Loucy (cell line): ENCODE results near the gene AQP1.

Experiments used
- H2AFZ ChIP-seq: fragments of 200-600 bp; sonication (generic); 2 replicates; pipeline ENCODE4 v1.6.0; 2016; ENCODE audit warnings: antibody characterized with exemption, mild to moderate bottlenecking, low read length, moderate library complexity
- H3F3A ChIP-seq: fragments of 200-600 bp; 2 replicates; pipeline ENCODE4 v1.6.0; 2016; ENCODE audit warnings: antibody characterized with exemption, low read depth, mild to moderate bottlenecking
- H3K27me3 ChIP-seq: fragments of 200-600 bp; sonication (generic); 2 replicates; pipeline ENCODE4 v1.6.1; 2014; ENCODE audit warnings: low read length, mild to moderate bottlenecking; ENCODE audit not compliant: insufficient read depth, poor library complexity, severe bottlenecking
- H3K36me3 ChIP-seq: fragments of 200-600 bp; sonication (generic); 2 replicates; pipeline ENCODE4 v1.6.1; 2016; ENCODE audit warnings: low read length; ENCODE audit not compliant: insufficient read depth
- H3K4me1 ChIP-seq: fragments of 200-600 bp; sonication (generic); 2 replicates; pipeline ENCODE4 v1.5.1; 2014; ENCODE audit warnings: low read length, mild to moderate bottlenecking; ENCODE audit not compliant: insufficient read depth, poor library complexity, severe bottlenecking
- H3K4me2 ChIP-seq: fragments of 200-600 bp; sonication (generic); 2 replicates; pipeline ENCODE4 v1.6.0; 2014; ENCODE audit warnings: antibody characterized with exemption, low read length, low read depth, mild to moderate bottlenecking; ENCODE audit not compliant: poor library complexity, severe bottlenecking
- H3K4me3 ChIP-seq: fragments of 200-600 bp; sonication (generic); 2 replicates; pipeline ENCODE4 v1.5.1; 2014; ENCODE audit warnings: low read length, mild to moderate bottlenecking, mixed read lengths; ENCODE audit not compliant: poor library complexity, severe bottlenecking
- H3K79me2 ChIP-seq: fragments of 200-600 bp; sonication (generic); 2 replicates; pipeline ENCODE4 v1.6.1; 2014; ENCODE audit warnings: low read length; ENCODE audit not compliant: insufficient read depth
- H3K9ac ChIP-seq: fragments of 200-600 bp; sonication (generic); 2 replicates; pipeline ENCODE4 v1.6.0; 2014; ENCODE audit warnings: mild to moderate bottlenecking, low read depth, low read length, moderate library complexity; ENCODE audit not compliant: poor library complexity, severe bottlenecking
- H3K9me2 ChIP-seq: fragments of 200-600 bp; sonication (generic); replicated peaks from 2 replicates; pipeline ENCODE4 v1.6.1; 2016; ENCODE audit warnings: low read depth, low read length, mixed read lengths
- H3K9me3 ChIP-seq: fragments of 200-600 bp; sonication (generic); 2 replicates; pipeline ENCODE4 v1.6.1; 2014; ENCODE audit warnings: mild to moderate bottlenecking, antibody characterized with exemption, low read length, low read depth; ENCODE audit not compliant: insufficient read depth
- H4K20me1 ChIP-seq: fragments of 200-600 bp; sonication (generic); 2 replicates; pipeline ENCODE4 v1.6.0; 2014; ENCODE audit warnings: antibody characterized with exemption, low read length, mild to moderate bottlenecking; ENCODE audit not compliant: insufficient read depth, poor library complexity, severe bottlenecking
- CTCF ChIP-seq: fragments of 200-600 bp; sonication (generic); conservative IDR thresholded peaks from 2 replicates; pipeline ENCODE4 v1.5.1; 2014; ENCODE audit warnings: mild to moderate bottlenecking, antibody characterized with exemption, low read length
- EZH2phosphoT487 ChIP-seq: fragments of 200-600 bp; IDR thresholded peaks from 2 replicates; pipeline ENCODE4 v1.6.1; 2018; ENCODE audit warnings: antibody characterized with exemption, mild to moderate bottlenecking, moderate library complexity, borderline replicate concordance

The AQP1 gene

GRCh38 chr7:30900803-30901362 lies 10.8 kb upstream of the AQP1 start:
- H3K4me1 ChIP-seq = no peaks in the 10 kb centered on the region
- no peaks in the 10 kb centered on the region for H3K36me3 ChIP-seq
- no peaks in the 10 kb centered on the region for H3K27me3 ChIP-seq
- TF ChIP-seq CTCF (no peak), EZH2phosphoT487 (no peak)
- no peak overlapping the region for H3K4me3 ChIP-seq
- H2AFZ ChIP-seq = no peak overlapping the region
- no peak overlapping the region for H3K9ac ChIP-seq
- no peaks in the 10 kb centered on the region for H3K79me2 ChIP-seq
- no peak overlapping the region for H3K4me2 ChIP-seq
- no peaks in the 10 kb centered on the region for H3F3A ChIP-seq
- H3K9me2 ChIP-seq = no peaks in the 10 kb centered on the region
- H4K20me1 ChIP-seq = no peaks in the 10 kb centered on the region
- no peaks in the 10 kb centered on the region for H3K9me3 ChIP-seq

GRCh38 chr7:30901856-30902255 lies 9.8 kb upstream of the AQP1 start:
- H2AFZ ChIP-seq = no peak overlapping the region
- H3K4me2 ChIP-seq = no peak overlapping the region
- no peaks in the 10 kb centered on the region for H3K9me3 ChIP-seq
- no peaks in the 10 kb centered on the region for H4K20me1 ChIP-seq
- TF ChIP-seq CTCF = no peak
- TF ChIP-seq EZH2phosphoT487 = no peak
- no peaks in the 10 kb centered on the region for H3K4me1 ChIP-seq
- H3K36me3 ChIP-seq = no peaks in the 10 kb centered on the region
- H3K27me3 ChIP-seq = no peaks in the 10 kb centered on the region
- no peaks in the 10 kb centered on the region for H3F3A ChIP-seq
- no peaks in the 10 kb centered on the region for H3K79me2 ChIP-seq
- no peak overlapping the region for H3K9ac ChIP-seq
- no peaks in the 10 kb centered on the region for H3K9me2 ChIP-seq
- no peak overlapping the region for H3K4me3 ChIP-seq

DNA sequence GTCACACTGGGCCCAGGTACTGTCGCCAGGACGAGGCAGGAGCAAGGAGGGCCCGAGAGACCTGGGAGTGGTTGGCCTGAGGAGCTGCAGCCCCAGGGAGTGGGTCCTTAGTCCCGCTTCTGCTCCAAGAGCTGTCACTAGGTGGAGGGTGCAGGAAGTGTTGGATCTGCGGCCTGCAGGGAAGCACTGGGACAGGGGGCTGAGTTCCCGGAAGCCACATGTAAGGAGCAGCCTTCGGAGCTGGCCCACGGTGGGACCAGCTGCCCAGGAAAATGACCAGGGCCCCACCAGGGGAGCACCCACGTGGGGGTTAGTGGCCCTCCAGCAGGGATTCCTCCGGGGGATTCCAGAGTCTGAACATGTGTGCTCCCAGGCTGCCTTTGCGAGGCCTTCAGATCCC lies 9.2 kb upstream of the AQP1 start:
- Histone ChIP-seq H3K36me3 (no peaks in the 10 kb centered on the region), H3K4me3 (no peak overlapping the region), H3K4me2 (no peak overlapping the region), H3K9me2 (no peaks in the 10 kb centered on the region), H4K20me1 (no peaks in the 10 kb centered on the region), H3K9ac (no peak overlapping the region), H3K79me2 (no peaks in the 10 kb centered on the region), H3K27me3 (no peaks in the 10 kb centered on the region), H3F3A (no peaks in the 10 kb centered on the region), H2AFZ (no peak overlapping the region), H3K9me3 (no peaks in the 10 kb centered on the region), H3K4me1 (no peaks in the 10 kb centered on the region)
- no peak for TF ChIP-seq CTCF
- no peak for TF ChIP-seq EZH2phosphoT487
